HepG2 (cell line): ENCODE measurements around the gene YJEFN3. TPM values are rescaled to one million over a fixed set of nuclear protein-coding genes. Genes with fewer than 3 reads are reported as not detected.

Source experiments
- CBX1 ChIP-seq: IDR thresholded peaks from one replicate; pipeline ENCODE4 v1.6.1; 2016; ENCODE audit warnings: antibody characterized with exemption, low read depth
- ESRRA ChIP-seq: sonication (generic); formaldehyde crosslinking; IDR thresholded peaks from 2 replicates; pipeline ENCODE4 v1.5.1; 2020; ENCODE audit warnings: mild to moderate bottlenecking, low read depth, missing genetic modification reagents
- GFI1 ChIP-seq: sonication (generic); formaldehyde crosslinking; IDR thresholded peaks from 2 replicates; pipeline ENCODE4 v1.5.0; 2020; ENCODE audit warnings: missing genetic modification reagents, mild to moderate bottlenecking, borderline replicate concordance
- HNRNPL ChIP-seq: fragments of 200-400 bp; formaldehyde crosslinking; IDR thresholded peaks from 2 replicates; pipeline ENCODE4 v1.6.1; 2017; ENCODE audit warnings: mild to moderate bottlenecking, low read depth, low read length
- IRF2 ChIP-seq: IDR thresholded peaks from 2 replicates; pipeline ENCODE4 v1.6.1; 2018; ENCODE audit warnings: missing genetic modification reagents, missing compliant biosample characterization
- KLF15 ChIP-seq: sonication (generic); formaldehyde crosslinking; IDR thresholded peaks from 2 replicates; pipeline ENCODE4 v1.8.1; 2023; ENCODE audit warnings: borderline replicate concordance, mild to moderate bottlenecking, inconsistent platforms, missing genetic modification reagents, mixed read lengths
- NFE2L2 ChIP-seq: fragments of 150-350 bp; IDR thresholded peaks from 2 replicates; pipeline ENCODE4 v1.6.1; 2014; ENCODE audit warnings: low read length
- PRDM4 ChIP-seq: sonication (generic); formaldehyde crosslinking; IDR thresholded peaks from 2 replicates; pipeline ENCODE4 v1.9.0; 2021; ENCODE audit warnings: missing genetic modification reagents, borderline replicate concordance
- PREB ChIP-seq: sonication (generic); formaldehyde crosslinking; IDR thresholded peaks from 2 replicates; pipeline ENCODE4 v1.4.0; 2020; ENCODE audit warnings: missing genetic modification reagents
- RFXANK ChIP-seq: IDR thresholded peaks from 2 replicates; pipeline ENCODE4 v1.6.1; 2016
- SAP130 ChIP-seq: IDR thresholded peaks from 2 replicates; pipeline ENCODE4 v1.6.1; 2016; ENCODE audit warnings: low read depth
- SPEN ChIP-seq: sonication (generic); formaldehyde crosslinking; IDR thresholded peaks from 2 replicates; pipeline ENCODE4 v1.5.1; 2020; ENCODE audit warnings: low read depth, mild to moderate bottlenecking, missing genetic modification reagents
- TERF1 ChIP-seq: sonication (generic); formaldehyde crosslinking; IDR thresholded peaks from 2 replicates; pipeline ENCODE4 v1.8.0; 2022; ENCODE audit warnings: mild to moderate bottlenecking, missing genetic modification reagents, moderate library complexity
- TFE3 ChIP-seq: IDR thresholded peaks from 2 replicates; pipeline ENCODE4 v1.6.1; 2016
- YEATS2 ChIP-seq: sonication (generic); formaldehyde crosslinking; IDR thresholded peaks from 2 replicates; pipeline ENCODE4 v1.4.0; 2020; ENCODE audit warnings: missing genetic modification reagents, borderline replicate concordance
- ZNF235 ChIP-seq: sonication (generic); formaldehyde crosslinking; IDR thresholded peaks from 2 replicates; pipeline ENCODE4 v1.8.1; 2023; ENCODE audit warnings: mild to moderate bottlenecking, missing genetic modification reagents, borderline replicate concordance
- ZNF260 ChIP-seq: sonication (generic); formaldehyde crosslinking; IDR thresholded peaks from 2 replicates; pipeline ENCODE4 v1.4.0; 2020; ENCODE audit warnings: missing genetic modification reagents, low read depth, mild to moderate bottlenecking, borderline replicate concordance
- ZNF530 ChIP-seq: sonication (generic); formaldehyde crosslinking; IDR thresholded peaks from 2 replicates; pipeline ENCODE4 v1.5.0; 2020; ENCODE audit warnings: low read depth, mild to moderate bottlenecking, missing genetic modification reagents
- ZNF616 ChIP-seq: sonication (generic); formaldehyde crosslinking; IDR thresholded peaks from 2 replicates; pipeline ENCODE4 v1.5.0; 2020; ENCODE audit warnings: low read depth, mild to moderate bottlenecking, missing genetic modification reagents
- ZNF644 ChIP-seq: IDR thresholded peaks from 2 replicates; pipeline ENCODE4 v1.6.1; 2016; ENCODE audit warnings: low read depth
- ZNF709 ChIP-seq: sonication (generic); formaldehyde crosslinking; IDR thresholded peaks from 2 replicates; pipeline ENCODE4 v1.5.0; 2020; ENCODE audit warnings: mild to moderate bottlenecking, missing genetic modification reagents
- ZNF740 ChIP-seq: sonication (generic); formaldehyde crosslinking; IDR thresholded peaks from 2 replicates; pipeline ENCODE4 v1.4.0; 2020; ENCODE audit warnings: missing genetic modification reagents
- ZNF776 ChIP-seq: sonication (generic); formaldehyde crosslinking; IDR thresholded peaks from 2 replicates; pipeline ENCODE4 v1.4.0; 2020; ENCODE audit warnings: mild to moderate bottlenecking, missing genetic modification reagents
- ZNF788 ChIP-seq: sonication (generic); formaldehyde crosslinking; IDR thresholded peaks from 2 replicates; pipeline ENCODE4 v1.5.0; 2020; ENCODE audit warnings: mild to moderate bottlenecking, missing genetic modification reagents, borderline replicate concordance
- polyA plus RNA-seq, 8 experiments: library from polyadenylated mRNA; depleted of rRNA in 3 of 8; stranded (reverse) in 7 of 8; unstranded in 1 of 8; fragments of >200 nt; fragmentation: Illumina TruSeq in 4 of 8; extraction: Trizol in 4 of 8; gene quantifications; 2 replicates each; pipeline versions ENCODE4 v1.2.1 to v1.2.3, GENCODE V29; 2011 to 2016; ENCODE audit warnings: low read depth in 4 of 8, missing spikeins in 1 of 8, mixed read lengths in 1 of 8; ENCODE audit not compliant: insufficient read depth in 1 of 8
- total RNA-seq, 5 experiments: library from RNA; depleted of rRNA; stranded (reverse); fragments of >200 nt; fragmentation: Illumina TruSeq; extraction: Trizol; gene quantifications; 2 replicates each; pipeline ENCODE4 v1.2.3, GENCODE V29; 2016; ENCODE audit warnings: low read depth in 1 of 5

The YJEFN3 gene
- total and polyA plus RNA-seq, 2 of the 13 experiments (the other 11 are each of a cell fraction or from before 2014, with no cell fraction given), result 0.89 to 4.0 TPM

- TF ChIP-seq PREB (CRISPR knock-in tag), result no peak
- 0 out of 2 replicates have a peak, but pooled peaks have one; percentile 42 for TF ChIP-seq ZNF776 (CRISPR knock-in tag)
- no peak for TF ChIP-seq ZNF740 (CRISPR knock-in tag)
- TF ChIP-seq RFXANK (CRISPR knock-in tag), result no peak
- TF ChIP-seq SPEN, result peak; percentile 88
- peak; percentile 83 for TF ChIP-seq YEATS2
- TF ChIP-seq TERF1 (CRISPR knock-in tag), result no peak
- TF ChIP-seq GFI1 (CRISPR knock-in tag), result 0 out of 2 replicates have a peak, but pooled peaks have one; percentile 54
- TF ChIP-seq ZNF616 (CRISPR knock-in tag), result no peak
- 0 out of 2 replicates have a peak, but pooled peaks have one; percentile 61 for TF ChIP-seq ZNF709 (CRISPR knock-in tag)
- TF ChIP-seq ZNF530 (CRISPR knock-in tag), result no peak
- TF ChIP-seq ZNF644 (CRISPR knock-in tag), result no peak
- 0 out of 2 replicates have a peak, but pooled peaks have one; percentile 41 for TF ChIP-seq KLF15 (CRISPR knock-in tag)
- TF ChIP-seq ZNF260 (CRISPR knock-in tag), result no peak
- TF ChIP-seq NFE2L2, result no peak
- TF ChIP-seq SAP130 (CRISPR knock-in tag), result peak; percentile 98
- peak; percentile 85; the same call in 1 of the 2 replicates for TF ChIP-seq ZNF788 (CRISPR knock-in tag)
- TF ChIP-seq ZNF235 (CRISPR knock-in tag), result no peak
- no peak for TF ChIP-seq HNRNPL
- TF ChIP-seq ESRRA (CRISPR knock-in tag), result peak; percentile 41; the same call in 1 of the 2 replicates
- no peak for TF ChIP-seq PRDM4 (CRISPR knock-in tag)
- peak; percentile 72 for TF ChIP-seq IRF2 (CRISPR knock-in tag)
- TF ChIP-seq CBX1, result no peak
- peak; percentile 21; the same call in 1 of the 2 replicates for TF ChIP-seq TFE3 (CRISPR knock-in tag)
These were observed 12.8 kb upstream of the YJEFN3 start, which contains the start of gene NDUFA13 (continued) for GRCh38 chr19:19515642-19516519.
